OCI-LY7 (cell line): ENCODE measurements around the gene HTRA1.

Experiments
- CTCF ChIP-seq: fragments of 200-600 bp; sonication (generic); conservative IDR thresholded peaks from 2 replicates; pipeline ENCODE4 v1.5.1; 2014; ENCODE audit warnings: mild to moderate bottlenecking, antibody characterized with exemption, low read length, moderate library complexity, mixed read lengths
- EZH2phosphoT487 ChIP-seq: fragments of 200-600 bp; sonication (generic); IDR thresholded peaks from 2 replicates; pipeline ENCODE4 v1.6.1; 2018; ENCODE audit warnings: low read depth, borderline replicate concordance, mild to moderate bottlenecking, mixed run types, antibody characterized with exemption, low read length, moderate library complexity, mixed read lengths

- no peak for TF ChIP-seq CTCF
- TF ChIP-seq EZH2phosphoT487 = no peak
These were observed 90.1 kb downstream of the HTRA1 start for GRCh38 chr10:122551450-122551849.
